GM12878 (cell line): Measurements from ENCODE around the gene ETHE1. TPM values are rescaled to one million over a fixed set of nuclear protein-coding genes. Genes with fewer than 3 reads are reported as not detected.

ENCODE experiments used
- ATAC-seq: fragments of 200-7000 bp; cut with Tn5 transposase; 3 replicates; pipeline ENCODE4 v1.9.1; 2020; ENCODE audit warnings: mild to moderate bottlenecking, moderate library complexity
- BruUV-seq: library from RNA; stranded (reverse); fragments of 400-500 nt; replicated peaks from 2 replicates; lab custom pipeline; 2021; lab: Mats Ljungman, UMichigan
- CTCF ChIA-PET: fragments of 300-600 bp; sonication (Branson Sonifier 250); formaldehyde crosslinking; extraction: SDS; loops from one replicate; lab custom pipeline; 2021; ENCODE audit warnings: inconsistent platforms; lab: Yijun Ruan, JAX
- POLR2A ChIA-PET: fragments of 350-600 bp; formaldehyde crosslinking; extraction: SDS; loops from one replicate; lab custom pipeline; 2021; ENCODE audit warnings: inconsistent platforms; lab: Charles Lee
- RAD21 ChIA-PET: fragments of 300-600 bp; sonication (Branson Sonifier 250); formaldehyde crosslinking; loops from one replicate; lab custom pipeline; 2023; ENCODE audit warnings: antibody characterized with exemption; ENCODE audit not compliant: unreplicated experiment; lab: Charles Lee
- SMC1A ChIA-PET: fragments of 300-600 bp; sonication (Branson Sonifier 250); formaldehyde crosslinking; loops from one replicate; lab custom pipeline; 2023; ENCODE audit not compliant: unreplicated experiment, uncharacterized antibody; lab: Charles Lee
- DNase-seq: peaks from one replicate; pipeline ENCODE4 v3.0.0-alpha.2; 2011; ENCODE audit warnings: low read depth, low spot score
- FAIRE-seq: peaks from 3 replicates; lab custom pipeline; 2011; peaks lifted over from hg19 to GRCh38; lab: Jason Lieb, UNC
- H2AFZ ChIP-seq: 2 replicates; pipeline ENCODE4 v1.6.0; 2011; ENCODE audit warnings: low read depth, low read length, control low read depth; ENCODE audit not compliant: control insufficient read depth
- H3K27ac ChIP-seq: 2 replicates; pipeline ENCODE4 v1.5.1; 2011; ENCODE audit warnings: control low read depth; ENCODE audit not compliant: control insufficient read depth, insufficient read depth
- H3K27me3 ChIP-seq, 2 experiments: replicated peaks in 1 of 2; 2 replicates each; pipeline versions ENCODE4 v1.6.0 to v1.6.1; 2011; ENCODE audit warnings: low read length in 1 of 2; ENCODE audit not compliant: control insufficient read depth in 2 of 2, insufficient read depth in 2 of 2
- H3K36me3 ChIP-seq, 2 experiments: 2 replicates each; pipeline ENCODE4 v1.5.1; 2011; ENCODE audit warnings: low read length in 1 of 2; ENCODE audit not compliant: control insufficient read depth in 2 of 2, insufficient read depth in 2 of 2
- H3K4me1 ChIP-seq: 2 replicates; pipeline ENCODE4 v1.6.1; 2011; ENCODE audit warnings: mild to moderate bottlenecking, low read length, moderate library complexity, mixed read lengths; ENCODE audit not compliant: control insufficient read depth, insufficient read depth
- H3K4me2 ChIP-seq: 2 replicates; pipeline ENCODE4 v1.6.0; 2011; ENCODE audit warnings: control low read depth; ENCODE audit not compliant: control insufficient read depth, insufficient read depth
- H3K4me3 ChIP-seq: fragments of 200-600 bp; sonication (generic); 2 replicates; pipeline ENCODE4 v1.5.1; 2016
- H3K79me2 ChIP-seq: 2 replicates; pipeline ENCODE4 v1.6.0; 2011; ENCODE audit warnings: low read length; ENCODE audit not compliant: control insufficient read depth, insufficient read depth
- H3K9ac ChIP-seq: 2 replicates; pipeline ENCODE4 v1.8.0; 2011; ENCODE audit warnings: low read length, control low read depth, mixed read lengths; ENCODE audit not compliant: control insufficient read depth, insufficient read depth
- H3K9me3 ChIP-seq: replicated peaks from 3 replicates; pipeline ENCODE4 v1.5.1; 2011; ENCODE audit warnings: mild to moderate bottlenecking, low read length; ENCODE audit not compliant: control insufficient read depth, insufficient read depth
- H4K20me1 ChIP-seq: 2 replicates; pipeline ENCODE4 v1.6.0; 2011; ENCODE audit not compliant: control insufficient read depth, insufficient read depth
- GABPA ChIP-seq: IDR thresholded peaks from 2 replicates; pipeline ENCODE4 v1.6.1; 2014; ENCODE audit warnings: antibody characterized with exemption, low read depth, mild to moderate bottlenecking, inconsistent platforms
- HDAC2 ChIP-seq: fragments of 200-600 bp; sonication (generic); IDR thresholded peaks from 2 replicates; pipeline ENCODE4 v1.6.1; 2017
- IKZF1 ChIP-seq: fragments of 450-650 bp; conservative IDR thresholded peaks from 2 replicates; pipeline ENCODE4 v1.6.1; 2017; ENCODE audit warnings: antibody characterized with exemption, mild to moderate bottlenecking
- NFYB ChIP-seq: IDR thresholded peaks from 2 replicates; pipeline ENCODE4 v1.6.1; 2011; ENCODE audit warnings: low read depth, mild to moderate bottlenecking, low read length, improper control_type of control experiment, moderate library complexity; ENCODE audit not compliant: insufficient read depth
- PAX8 ChIP-seq: fragments of 450-650 bp; IDR thresholded peaks from 2 replicates; pipeline ENCODE4 v1.6.1; 2017; ENCODE audit warnings: mild to moderate bottlenecking, moderate library complexity
- RBBP5 ChIP-seq: fragments of 200-600 bp; sonication (generic); conservative IDR thresholded peaks from 2 replicates; pipeline ENCODE4 v1.6.1; 2016
- SIX5 ChIP-seq: IDR thresholded peaks from 2 replicates; pipeline ENCODE4 v1.6.1; 2011; ENCODE audit warnings: mild to moderate bottlenecking, low read depth, low read length, moderate library complexity; ENCODE audit not compliant: severe bottlenecking
- TAF1 ChIP-seq: IDR thresholded peaks from 2 replicates; pipeline ENCODE4 v1.6.1; 2011; ENCODE audit warnings: mild to moderate bottlenecking, low read depth, low read length, borderline replicate concordance
- TBL1XR1 ChIP-seq: IDR thresholded peaks from 2 replicates; pipeline ENCODE4 v1.6.1; 2012; ENCODE audit warnings: low read depth, low read length, improper control_type of control experiment
- TCF7 ChIP-seq: IDR thresholded peaks from 2 replicates; pipeline ENCODE4 v1.6.1; 2014; ENCODE audit warnings: antibody characterized with exemption, borderline replicate concordance
- ZNF207 ChIP-seq: fragments of 450-650 bp; IDR thresholded peaks from 2 replicates; pipeline ENCODE4 v1.6.1; 2014; ENCODE audit warnings: antibody characterized with exemption, mild to moderate bottlenecking, borderline replicate concordance
- WGBS: methylation state at CpG from one replicate; pipeline ENCODE4 v1.1.6; 2016; ENCODE audit warnings: low lambda C conversion rate; ENCODE audit not compliant: insufficient replicate concordance, insufficient coverage; ENCODE audit errors: missing lambda C conversion rate; 5-methylcytosine and 5-hydroxymethylcytosine counted together
- in situ Hi-C: fragments of 300-500 bp; cut with MboI; formaldehyde crosslinking; loops from 9 replicates; pipeline ENCODE4 v1.14.3; 2018; ENCODE audit warnings: mixed read lengths
- intact Hi-C: fragments of 100-400 bp; cut with micrococcal nuclease; formaldehyde crosslinking; loops from one replicate; pipeline ENCODE4 v1.14.2; 2022; ENCODE audit not compliant: unreplicated experiment
- polyA plus RNA-seq, 11 experiments: library from polyadenylated mRNA; depleted of rRNA in 4 of 11; unstranded in 6 of 11; stranded (reverse) in 5 of 11; fragments of >200 nt; fragmentation: Nextera tagmentation in 4 of 11; fragmentation: Illumina TruSeq in 1 of 11; extraction: Ambion mirVana in 4 of 11; extraction: Trizol in 1 of 11; gene quantifications; 1 replicate in 1 of 11; 2 replicates in 10 of 11; pipeline versions ENCODE4 v1.2.1 to v1.2.3, GENCODE V29; 2011 to 2016; ENCODE audit warnings: inconsistent platforms in 2 of 11, missing spikeins in 2 of 11, low read depth in 1 of 11
- total RNA-seq, 4 experiments: library from RNA; depleted of rRNA in 3 of 4; stranded (reverse); fragments of >200 nt in 3 of 4; fragmentation: Illumina TruSeq in 1 of 4; extraction: Trizol in 1 of 4; gene quantifications; 2 replicates each; pipeline versions ENCODE4 v1.2.1 to v1.2.3, GENCODE V29; 2013 to 2021
- TF ChIP-seq, protein P1 (sequence below): fragments of 450-650 bp; IDR thresholded peaks from 2 replicates; pipeline ENCODE4 v1.6.1; 2016; ENCODE audit warnings: mild to moderate bottlenecking
- TF ChIP-seq, protein P2 (sequence below): fragments of 450-650 bp; IDR thresholded peaks from 2 replicates; pipeline ENCODE4 v1.6.1; 2017; ENCODE audit warnings: borderline replicate concordance
- TF ChIP-seq, protein P3 (sequence below): fragments of 450-650 bp; IDR thresholded peaks from 2 replicates; pipeline ENCODE4 v1.6.1; 2014; ENCODE audit warnings: mild to moderate bottlenecking
- TF ChIP-seq, protein P4 (sequence below): IDR thresholded peaks from 2 replicates; pipeline ENCODE4 v1.6.1; 2011; ENCODE audit warnings: low read depth, mild to moderate bottlenecking, low read length, moderate library complexity, borderline replicate concordance; ENCODE audit errors: extremely low read depth

ETHE1 gene
- total and polyA plus RNA-seq, 10 of the 15 experiments (the other 5 are each of a cell fraction or from before 2014, with no cell fraction given) = 22.1 to 155 (median 52.7) TPM

DNA sequence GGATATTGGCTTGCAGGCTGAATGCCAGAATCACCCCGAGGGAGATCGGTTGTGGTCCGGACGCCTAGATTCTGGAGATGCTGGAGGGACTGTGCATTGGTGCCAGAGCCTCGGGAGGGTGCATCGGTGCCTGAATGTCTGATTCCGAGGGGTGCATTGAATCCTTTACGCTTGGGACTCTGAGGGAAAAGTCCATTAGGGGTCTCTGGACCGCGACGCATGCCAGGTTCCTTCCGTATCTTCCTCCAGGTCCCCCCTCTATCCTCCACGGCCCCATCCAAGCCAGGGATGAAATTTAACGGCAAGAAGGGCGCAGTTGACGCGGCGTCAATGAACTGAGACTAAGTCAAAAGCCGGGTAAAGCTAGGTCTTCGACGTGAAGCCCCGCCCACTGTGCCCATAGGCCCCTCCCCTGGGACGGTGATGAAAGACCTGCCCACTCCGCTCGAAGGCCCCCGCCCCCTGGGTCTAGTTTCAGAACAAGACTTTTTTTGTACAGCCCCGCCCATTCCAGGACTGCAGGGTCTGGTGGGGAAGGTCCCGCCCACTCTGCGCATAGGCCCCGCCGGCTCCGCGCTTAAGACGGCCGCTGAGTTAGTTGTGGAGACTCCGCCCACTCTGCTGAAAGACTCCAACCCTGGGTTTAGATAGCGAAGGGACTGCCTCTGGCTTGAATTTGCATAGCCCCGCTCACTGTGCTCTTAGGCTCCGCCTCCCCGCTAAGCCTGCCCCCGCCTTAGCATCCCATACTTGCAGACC lies 6.7 kb upstream of the ETHE1 start (continued):
- TF ChIP-seq IKZF1 (peak; percentile 74), PAX8 (no peak), SIX5 (no peak), GABPA (no peak), NFYB (0 out of 2 replicates have a peak, but pooled peaks have one; percentile 35), TBL1XR1 (no peak), TAF1 (no peak), HDAC2 (no peak)
- TF ChIP-seq, protein P1, sequence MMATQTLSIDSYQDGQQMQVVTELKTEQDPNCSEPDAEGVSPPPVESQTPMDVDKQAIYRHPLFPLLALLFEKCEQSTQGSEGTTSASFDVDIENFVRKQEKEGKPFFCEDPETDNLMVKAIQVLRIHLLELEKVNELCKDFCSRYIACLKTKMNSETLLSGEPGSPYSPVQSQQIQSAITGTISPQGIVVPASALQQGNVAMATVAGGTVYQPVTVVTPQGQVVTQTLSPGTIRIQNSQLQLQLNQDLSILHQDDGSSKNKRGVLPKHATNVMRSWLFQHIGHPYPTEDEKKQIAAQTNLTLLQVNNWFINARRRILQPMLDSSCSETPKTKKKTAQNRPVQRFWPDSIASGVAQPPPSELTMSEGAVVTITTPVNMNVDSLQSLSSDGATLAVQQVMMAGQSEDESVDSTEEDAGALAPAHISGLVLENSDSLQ = peak; percentile 18; the same call in 1 of the 2 replicates

DNA sequence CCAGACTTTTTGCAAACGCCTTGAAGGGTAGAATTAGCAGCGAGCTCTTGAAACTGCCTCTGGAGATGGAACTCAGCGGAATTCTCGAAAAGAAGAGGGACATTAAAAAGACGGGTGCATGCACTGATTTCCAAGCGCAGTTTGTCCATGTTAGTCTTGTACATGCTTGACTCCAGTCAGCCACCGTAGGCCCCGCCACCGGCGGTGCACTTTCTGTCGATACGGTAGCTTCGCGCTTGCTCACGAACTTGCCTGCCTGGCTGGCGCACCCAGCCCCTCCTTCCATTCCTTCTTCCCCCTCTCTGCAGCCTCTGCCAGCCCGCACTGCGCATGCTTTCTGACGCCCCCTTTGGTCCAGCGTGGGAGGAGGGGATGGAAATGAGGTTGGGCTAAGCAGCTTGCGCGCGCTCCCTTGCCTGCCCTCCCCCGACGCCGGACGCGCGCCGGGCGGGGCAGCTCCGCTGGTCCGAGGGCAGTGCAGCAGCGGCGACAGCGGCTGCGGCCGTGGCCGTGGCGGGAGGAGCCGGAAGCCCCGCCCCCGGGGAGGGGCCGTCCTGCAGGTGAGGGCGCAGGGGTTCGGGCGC lies 6.1 kb upstream of the ETHE1 start, which contains the start of gene ZNF575:
TSS of gene ZNF575 (plus strand) at position 227 of the 584 bp plus-strand sequence. CDS start 1,235 bp downstream, outside the sequence.
- peak within 1 kb of the TSS; percentile 81 for H3K4me2 ChIP-seq
- intact Hi-C loops (loop anchor here (2.0 kb wide), 1 partner anchor 64 kb away; the partner anchor contains the start of genes IRGQ and ZNF576), in situ Hi-C loops (no loop called here)
- H3K4me1 ChIP-seq = peaks cover 8% of the 10 kb centered on the region; the same call in 1 of the 2 replicates
- RAD21 ChIA-PET = interaction anchor here (0.7 to 2.4 kb wide), 9 partner anchors 8 to 135 kb away, joined by 3 to 18 read pairs (median 5); partner anchors contain the start of genes IRGQ and ZNF576
- H3K36me3 ChIP-seq = no peaks in the 10 kb centered on the region
- no peaks in the 10 kb centered on the region for H3K27me3 ChIP-seq
- no peaks in the 10 kb centered on the region for H4K20me1 ChIP-seq
- peak; percentile 88 for ATAC-seq
- DNase-seq = peak; percentile 91
- CTCF ChIA-PET = interaction anchor here (0.8 to 3.9 kb wide), 9 partner anchors 8 to 135 kb away, joined by 3 to 26 read pairs (median 4); no protein-coding TSS in a partner anchor
- BruUV-seq = no TSS peak
- under 1% methylated on average over 47 of the region's 47 CpGs for WGBS
- SMC1A ChIA-PET = interaction anchor here (1.0 to 2.2 kb wide), 7 partner anchors 15 to 86 kb away, joined by 3 to 7 read pairs (median 5); partner anchors contain the start of genes IRGQ, XRCC1 and ZNF576
- H2AFZ ChIP-seq = peak within 1 kb of the TSS; percentile 92
- H3K9me3 ChIP-seq = no peaks in the 10 kb centered on the region
- POLR2A ChIA-PET = interaction anchor here (0.5 to 2.9 kb wide), 15 partner anchors 8 to 137 kb away, joined by 3 to 16 read pairs (median 4); partner anchors contain the start of genes IRGQ, PHLDB3, PINLYP and PLAUR
- H3K9ac ChIP-seq = peak within 1 kb of the TSS; percentile 56
- no peaks in the 10 kb centered on the region for H3K79me2 ChIP-seq
- peak within 1 kb of the TSS; percentile 37 for H3K27ac ChIP-seq
- FAIRE-seq = peak; percentile 94
- peak within 1 kb of the TSS; percentile 74 for H3K4me3 ChIP-seq
- TF ChIP-seq, protein P2, sequence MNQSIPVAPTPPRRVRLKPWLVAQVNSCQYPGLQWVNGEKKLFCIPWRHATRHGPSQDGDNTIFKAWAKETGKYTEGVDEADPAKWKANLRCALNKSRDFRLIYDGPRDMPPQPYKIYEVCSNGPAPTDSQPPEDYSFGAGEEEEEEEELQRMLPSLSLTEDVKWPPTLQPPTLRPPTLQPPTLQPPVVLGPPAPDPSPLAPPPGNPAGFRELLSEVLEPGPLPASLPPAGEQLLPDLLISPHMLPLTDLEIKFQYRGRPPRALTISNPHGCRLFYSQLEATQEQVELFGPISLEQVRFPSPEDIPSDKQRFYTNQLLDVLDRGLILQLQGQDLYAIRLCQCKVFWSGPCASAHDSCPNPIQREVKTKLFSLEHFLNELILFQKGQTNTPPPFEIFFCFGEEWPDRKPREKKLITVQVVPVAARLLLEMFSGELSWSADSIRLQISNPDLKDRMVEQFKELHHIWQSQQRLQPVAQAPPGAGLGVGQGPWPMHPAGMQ = no peak
- no peak for TF ChIP-seq RBBP5
- 0 out of 2 replicates have a peak, but pooled peaks have one; percentile 13 for TF ChIP-seq NFYB
- TF ChIP-seq, protein P3, sequence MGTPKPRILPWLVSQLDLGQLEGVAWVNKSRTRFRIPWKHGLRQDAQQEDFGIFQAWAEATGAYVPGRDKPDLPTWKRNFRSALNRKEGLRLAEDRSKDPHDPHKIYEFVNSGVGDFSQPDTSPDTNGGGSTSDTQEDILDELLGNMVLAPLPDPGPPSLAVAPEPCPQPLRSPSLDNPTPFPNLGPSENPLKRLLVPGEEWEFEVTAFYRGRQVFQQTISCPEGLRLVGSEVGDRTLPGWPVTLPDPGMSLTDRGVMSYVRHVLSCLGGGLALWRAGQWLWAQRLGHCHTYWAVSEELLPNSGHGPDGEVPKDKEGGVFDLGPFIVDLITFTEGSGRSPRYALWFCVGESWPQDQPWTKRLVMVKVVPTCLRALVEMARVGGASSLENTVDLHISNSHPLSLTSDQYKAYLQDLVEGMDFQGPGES = no peak
- TF ChIP-seq, protein P4, sequence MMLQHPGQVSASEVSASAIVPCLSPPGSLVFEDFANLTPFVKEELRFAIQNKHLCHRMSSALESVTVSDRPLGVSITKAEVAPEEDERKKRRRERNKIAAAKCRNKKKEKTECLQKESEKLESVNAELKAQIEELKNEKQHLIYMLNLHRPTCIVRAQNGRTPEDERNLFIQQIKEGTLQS = no peak
- TF ChIP-seq ZNF207 = peak; percentile 76; the same call in 1 of the 2 replicates
- no peak for TF ChIP-seq TCF7
